A549 (cell line): ENCODE data around the gene EXOC3. TPM values are rescaled to one million over a fixed set of nuclear protein-coding genes. Genes with fewer than 3 reads are reported as not detected.
A peak's percentile ranks its signal among the peaks of the same experiment; 100 is the strongest.

ENCODE experiments used
- ATAC-seq, 2 experiments: fragments of 200-7000 bp in 1 of 2; fragments of >200 bp in 1 of 2; cut with Nextera tagmentation in 1 of 2; cut with Tn5 transposase in 1 of 2; 3 replicates each; pipeline versions ENCODE4 v1.8.0 to v1.9.1; 2018 to 2020; ENCODE audit warnings: mild to moderate bottlenecking in 1 of 2, moderate library complexity in 1 of 2
- CTCF ChIA-PET: fragments of 300-600 bp; sonication (Branson Sonifier 250); formaldehyde crosslinking; extraction: SDS; loops from one replicate; lab custom pipeline; 2021; ENCODE audit warnings: antibody characterized with exemption, inconsistent platforms; lab: Yijun Ruan, JAX
- POLR2A ChIA-PET: fragments of 350-600 bp; formaldehyde crosslinking; extraction: SDS; loops from one replicate; lab custom pipeline; 2021; ENCODE audit warnings: antibody characterized with exemption, inconsistent platforms; lab: Yijun Ruan, JAX
- DNase-seq, 2 experiments: peaks; one replicate each; pipeline versions ENCODE4 v3.0.0 to v3.0.0-alpha.2; 2011 to 2016; ENCODE audit warnings: low read depth in 1 of 2, low spot score in 1 of 2
- FAIRE-seq: peaks from 2 replicates; lab custom pipeline; 2011; peaks lifted over from hg19 to GRCh38; lab: Jason Lieb, UNC
- H3K27ac ChIP-seq, 2 experiments: fragments of >200 bp; sonication (Bioruptor Twin); formaldehyde crosslinking; 3 replicates each; pipeline ENCODE4 v1.5.1; 2016 to 2017
- H3K4me1 ChIP-seq: fragments of >200 bp; sonication (Bioruptor Twin); formaldehyde crosslinking; 3 replicates; pipeline ENCODE4 v1.6.1; 2016
- H3K4me2 ChIP-seq: fragments of >200 bp; sonication (Bioruptor Twin); formaldehyde crosslinking; 3 replicates; pipeline ENCODE4 v1.6.1; 2016
- H3K4me3 ChIP-seq: fragments of >200 bp; sonication (Bioruptor Twin); formaldehyde crosslinking; 3 replicates; pipeline ENCODE4 v1.5.1; 2016
- H3K9me3 ChIP-seq: fragments of >200 bp; sonication (Bioruptor Twin); formaldehyde crosslinking; 3 replicates; pipeline ENCODE4 v1.6.1; 2016
- CEBPB ChIP-seq, 2 experiments: fragments of >200 bp in 1 of 2; sonication (Bioruptor Twin) in 1 of 2; formaldehyde crosslinking in 1 of 2; IDR thresholded peaks; 2 replicates each; pipeline ENCODE4 v1.6.1; 2012 to 2016
- CHD2 ChIP-seq: fragments of 150-350 bp; IDR thresholded peaks from 2 replicates; pipeline ENCODE4 v1.6.1; 2014; ENCODE audit warnings: low read length; ENCODE audit not compliant: partially characterized antibody
- CTCF ChIP-seq: fragments of >200 bp; sonication (Bioruptor Twin); formaldehyde crosslinking; IDR thresholded peaks from 3 replicates; pipeline ENCODE4 v1.5.1; 2016
- ELK1 ChIP-seq: fragments of 150-350 bp; IDR thresholded peaks from 2 replicates; pipeline ENCODE4 v1.6.1; 2014; ENCODE audit warnings: low read depth, mild to moderate bottlenecking, low read length
- FOSB ChIP-seq: fragments of 250-450 bp; sonication (Bioruptor Pico); IDR thresholded peaks from 2 replicates; pipeline ENCODE4 v1.5.0; 2020; ENCODE audit warnings: mild to moderate bottlenecking, moderate library complexity
- HES2 ChIP-seq: fragments of >200 bp; sonication (Bioruptor Twin); formaldehyde crosslinking; IDR thresholded peaks from 2 replicates; pipeline ENCODE4 v1.6.1; 2016
- HEYL ChIP-seq: fragments of 250-450 bp; sonication (Bioruptor Pico); IDR thresholded peaks from 2 replicates; pipeline ENCODE4 v1.8.0; 2021; ENCODE audit warnings: mild to moderate bottlenecking, moderate library complexity
- HMGXB4 ChIP-seq: fragments of 250-450 bp; sonication (Bioruptor Pico); IDR thresholded peaks from 2 replicates; pipeline ENCODE4 v1.5.0; 2021; ENCODE audit warnings: mild to moderate bottlenecking, moderate library complexity, borderline replicate concordance
- HOXB13 ChIP-seq: fragments of 250-450 bp; sonication (Bioruptor Pico); IDR thresholded peaks from 2 replicates; pipeline ENCODE4 v1.5.0; 2020; ENCODE audit warnings: low read depth, mild to moderate bottlenecking, moderate library complexity
- HOXB5 ChIP-seq: fragments of 250-450 bp; sonication (Bioruptor Pico); IDR thresholded peaks from 2 replicates; pipeline ENCODE4 v1.5.0; 2020; ENCODE audit warnings: mild to moderate bottlenecking, moderate library complexity
- JUN ChIP-seq, 2 experiments: fragments of >200 bp; sonication (Bioruptor Twin); formaldehyde crosslinking; IDR thresholded peaks; 2 replicates in 1 of 2; 3 replicates in 1 of 2; pipeline ENCODE4 v1.6.1; 2016 to 2017
- KDM1A ChIP-seq: fragments of 200-600 bp; sonication (generic); IDR thresholded peaks from 2 replicates; pipeline ENCODE4 v1.6.1; 2016; ENCODE audit warnings: low read depth, mild to moderate bottlenecking
- MAX ChIP-seq: IDR thresholded peaks from 2 replicates; pipeline ENCODE4 v1.6.1; 2012
- MAZ ChIP-seq: fragments of 150-350 bp; IDR thresholded peaks from 2 replicates; pipeline ENCODE4 v1.6.1; 2014; ENCODE audit warnings: antibody characterized with exemption, low read depth, low read length, borderline replicate concordance
- RAD21 ChIP-seq, 2 experiments: fragments of >200 bp in 1 of 2; sonication (Bioruptor Twin) in 1 of 2; formaldehyde crosslinking in 1 of 2; IDR thresholded peaks in 1 of 2; conservative IDR thresholded peaks in 1 of 2; 2 replicates in 1 of 2; 3 replicates in 1 of 2; pipeline ENCODE4 v1.6.1; 2012 to 2018; ENCODE audit warnings: inconsistent platforms in 1 of 2
- REST ChIP-seq: fragments of 200-600 bp; sonication (generic); IDR thresholded peaks from 2 replicates; pipeline ENCODE4 v1.6.1; 2016; ENCODE audit warnings: antibody characterized with exemption, mild to moderate bottlenecking, moderate library complexity
- RNF2 ChIP-seq: fragments of 200-600 bp; sonication (generic); IDR thresholded peaks from 2 replicates; pipeline ENCODE4 v1.6.1; 2016; ENCODE audit warnings: low read depth, mild to moderate bottlenecking, antibody characterized with exemption, moderate library complexity, borderline replicate concordance
- SREBF2 ChIP-seq: fragments of 450-650 bp; IDR thresholded peaks from 2 replicates; pipeline ENCODE4 v1.6.1; 2014; ENCODE audit warnings: mild to moderate bottlenecking, moderate library complexity
- WGBS: methylation state at CpG from one replicate; pipeline ENCODE4 v1.1.6; 2017; ENCODE audit errors: missing lambda C conversion rate; 5-methylcytosine and 5-hydroxymethylcytosine counted together
- polyA plus RNA-seq, 4 experiments: library from polyadenylated mRNA; depleted of rRNA in 3 of 4; stranded (reverse); fragments of >200 nt; fragmentation: RNase III in 1 of 4; extraction: RNeasy Plus Mini Kit Qiagen cat#74134 plus additional on column Dnase treatment in 1 of 4; gene quantifications; 2 replicates in 3 of 4; 3 replicates in 1 of 4; pipeline ENCODE4 v1.2.3, GENCODE V29; 2011 to 2017

EXOC3 gene
- polyA plus RNA-seq, 2 of the 4 experiments (the other 2 are of a cell fraction): 20.0 to 33.6 TPM

GRCh38 chr5:501105-501830 lies 58.3 kb downstream of the EXOC3 start (continued):
- TF ChIP-seq REST: no peak
- TF ChIP-seq HMGXB4 (CRISPR knock-in tag): no peak
- TF ChIP-seq, all 56 proteins: peak for 0

- no peak for ATAC-seq
- no peak overlapping the region for H3K4me3 ChIP-seq
- H3K4me1 ChIP-seq: peaks cover 9% of the 10 kb centered on the region; the same call in 2 of the 3 replicates
- 71% methylated on average over 21 of the region's 23 CpGs for WGBS
- no peak for TF ChIP-seq CEBPB (IDR thresholded peaks at IDR 0.05)
- TF ChIP-seq CHD2: no peak
- TF ChIP-seq MAX: no peak
- no peak for TF ChIP-seq HOXB13
- TF ChIP-seq MAZ: no peak
- TF ChIP-seq RAD21 (conservative IDR thresholded peaks at IDR 0.05 in 1 of 2, IDR thresholded peaks at IDR 0.05 in 1 of 2): no peak
- no peak for TF ChIP-seq HEYL (CRISPR knock-in tag)
- TF ChIP-seq SREBF2: no peak
- TF ChIP-seq, all 56 proteins: peak for 0
- POLR2A ChIA-PET: no interaction called here
- CTCF ChIA-PET: interaction anchor here (0.6 kb wide), 1 partner anchor 144 kb away, joined by 3 read pairs; no protein-coding TSS in a partner anchor
- Histone ChIP-seq H3K4me2 (no peak overlapping the region), H3K27ac (no peak overlapping the region), H3K9me3 (no peaks in the 10 kb centered on the region)
- FAIRE-seq (no peak), DNase-seq (no peak)
Observed at GRCh38 chr5:501831-502184, 58.8 kb downstream of the EXOC3 start.

- POLR2A ChIA-PET: no interaction called here
- ATAC-seq (peak; percentile 19 to 32; a peak in 2 of 6 replicates), FAIRE-seq (no peak), DNase-seq (no peak)
- TF ChIP-seq REST: no peak
- TF ChIP-seq JUN (IDR thresholded peaks at IDR 0.05): no peak
- TF ChIP-seq KDM1A: no peak
- TF ChIP-seq RNF2: no peak
- no peak for TF ChIP-seq CTCF
- TF ChIP-seq SREBF2: no peak
- no peak for TF ChIP-seq HES2
- TF ChIP-seq HOXB5 (CRISPR knock-in tag): no peak
- TF ChIP-seq FOSB: no peak
- TF ChIP-seq ELK1: no peak
- TF ChIP-seq CEBPB (IDR thresholded peaks at IDR 0.05): no peak
- H3K4me2 ChIP-seq: no peak overlapping the region
- 79% methylated on average over 33 of the region's 36 CpGs for WGBS
- CTCF ChIA-PET: interaction anchor here (0.6 to 1.2 kb wide), 2 partner anchors 47 to 143 kb away, joined by 3 read pairs; no protein-coding TSS in a partner anchor
- H3K4me1 ChIP-seq: peaks cover 9% of the 10 kb centered on the region; the same call in 2 of the 3 replicates
- no peaks in the 10 kb centered on the region for H3K9me3 ChIP-seq
- H3K4me3 ChIP-seq: no peak overlapping the region
- no peak overlapping the region for H3K27ac ChIP-seq
Observed at GRCh38 chr5:502325-503079, 59.5 kb downstream of the EXOC3 start.
